Small intestine (tissue), 7 donors: ENCODE data around the gene POU6F1. TPM values are rescaled to one million over a fixed set of nuclear protein-coding genes. Genes with fewer than 3 reads are reported as not detected.

Experiments used
- DNase-seq, 2 donors: peaks; one replicate each; pipeline versions ENCODE4 v3.0.0 to v3.0.0-alpha.2; 2013
- FAIRE-seq: peaks from 2 replicates; lab custom pipeline; 2012; peaks lifted over from hg19 to GRCh38; lab: Jason Lieb, UNC
- H3K27ac ChIP-seq, 3 donors: one replicate each; pipeline ENCODE4 v1.5.1; 2013; ENCODE audit warnings: low read length in 2 of 3, mild to moderate bottlenecking in 2 of 3, control low read depth in 1 of 3, inconsistent platforms in 1 of 3, low read depth in 1 of 3, moderate library complexity in 1 of 3
- H3K27me3 ChIP-seq, 3 donors: one replicate each; pipeline ENCODE4 v1.6.1; 2013; ENCODE audit warnings: low read length in 3 of 3, inconsistent platforms in 1 of 3; ENCODE audit not compliant: control insufficient read depth in 3 of 3, insufficient read depth in 3 of 3
- H3K36me3 ChIP-seq, 3 donors: one replicate each; pipeline ENCODE4 v1.6.1; 2013; ENCODE audit warnings: low read length in 3 of 3, inconsistent platforms in 1 of 3, low read depth in 1 of 3, mild to moderate bottlenecking in 1 of 3, moderate library complexity in 1 of 3; ENCODE audit not compliant: control insufficient read depth in 3 of 3, insufficient read depth in 2 of 3
- H3K4me1 ChIP-seq, 3 donors: one replicate each; pipeline ENCODE4 v1.6.1; 2013; ENCODE audit warnings: low read length in 2 of 3, inconsistent platforms in 1 of 3, low read depth in 1 of 3, mild to moderate bottlenecking in 1 of 3, moderate library complexity in 1 of 3; ENCODE audit not compliant: control insufficient read depth in 3 of 3, insufficient read depth in 2 of 3
- H3K4me3 ChIP-seq, 3 donors: one replicate each; pipeline ENCODE4 v1.5.1; 2013; ENCODE audit warnings: low read length in 3 of 3, control low read depth in 1 of 3, inconsistent platforms in 1 of 3, low read depth in 1 of 3, mild to moderate bottlenecking in 1 of 3, moderate library complexity in 1 of 3
- H3K9me3 ChIP-seq, 2 donors: one replicate each; pipeline ENCODE4 v1.6.1; 2013; ENCODE audit warnings: low read depth in 1 of 2, low read length in 1 of 2; ENCODE audit not compliant: control insufficient read depth in 2 of 2, insufficient read depth in 1 of 2
- WGBS, 3 donors: extraction: QIAGEN DNeasy Blood & Tissue Kit; methylation state at CpG; one replicate each; pipeline ENCODE4 v1.1.7; 2013; 5-methylcytosine and 5-hydroxymethylcytosine counted together
- polyA plus RNA-seq, 4 donors: library from polyadenylated mRNA; stranded (reverse) in 3 of 4; unstranded in 1 of 4; fragments of 200-250 nt in 3 of 4; fragments of 120-200 nt in 1 of 4; gene quantifications; one replicate each; pipeline versions ENCODE4 v1.2.1 to v1.2.3, GENCODE V29; 2013
- donor health status: healthy with polysubstance abuse.
- donor health status: control.
- donor health status: control.
- donor health status: Bipolar disorder and iron deficiency.
- donor health status: healthy.

Gene POU6F1
- polyA plus RNA-seq, 4 donors: 0.22 to 6.1 (median 3.5) TPM

GRCh38 chr12:51199366-51199945, 18.4 kb downstream of the POU6F1 start:
- no peak overlapping the region for H3K4me3 ChIP-seq
- H3K36me3 ChIP-seq: peaks cover 0 to 14% (median 0%) of the 10 kb centered on the region in 3 donors
- WGBS, 3 donors: 90 to 94% (median 91%) methylated on average over 10 of the region's 10 CpGs
- DNase-seq: no peak
- no peaks in the 10 kb centered on the region for H3K9me3 ChIP-seq
- H3K4me1 ChIP-seq: no peaks in the 10 kb centered on the region
- no peak for FAIRE-seq
- H3K27me3 ChIP-seq: no peaks in the 10 kb centered on the region
- no peak overlapping the region for H3K27ac ChIP-seq

DNA sequence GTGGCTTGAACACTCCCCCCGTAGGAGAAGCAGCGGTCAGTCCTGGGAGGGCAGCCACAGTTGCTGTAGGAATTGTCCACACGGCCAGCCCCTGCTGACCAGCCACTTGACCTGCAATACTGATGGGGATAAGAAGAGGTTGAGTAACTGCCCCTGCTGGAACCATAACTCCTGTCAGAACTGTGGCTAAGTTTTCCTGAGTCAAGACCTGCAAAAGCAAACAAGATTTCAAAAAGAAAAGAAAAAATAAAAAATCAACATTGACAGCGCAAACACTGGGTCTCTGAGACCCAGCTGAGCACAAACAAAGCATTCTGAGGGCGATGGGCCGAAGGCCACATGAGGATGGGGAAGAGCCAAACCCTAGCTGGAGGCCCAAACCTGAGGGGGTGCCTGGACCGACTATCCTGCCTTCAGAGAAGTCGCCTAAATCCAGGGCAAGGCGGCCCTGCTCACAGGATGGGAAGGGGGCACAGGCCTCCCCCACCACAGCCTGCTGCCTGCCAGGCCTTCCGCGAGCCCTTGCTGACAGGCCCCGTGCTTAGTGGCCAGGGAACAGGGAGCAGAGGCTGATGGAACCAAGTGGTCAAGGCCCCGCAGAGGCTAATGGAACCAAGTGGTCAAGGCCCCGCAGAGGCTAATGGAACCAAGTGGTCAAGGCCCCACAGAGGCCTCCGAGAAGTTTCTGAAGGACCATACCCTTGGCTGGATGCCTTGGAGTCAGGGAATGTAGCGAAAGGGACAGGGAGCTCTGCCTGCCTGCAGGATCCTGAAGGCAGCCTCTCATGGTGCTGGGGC, 19.1 kb downstream of the POU6F1 start:
- H3K36me3 ChIP-seq: peaks cover 0 to 10% (median 0%) of the 10 kb centered on the region in 3 donors
- FAIRE-seq: no peak

GRCh38 chr12:51197736-51198567, 19.9 kb downstream of the POU6F1 start:
- Histone ChIP-seq H3K27me3 (no peaks in the 10 kb centered on the region), H3K9me3 (no peaks in the 10 kb centered on the region), H3K4me3 (no peak overlapping the region), H3K36me3 (peaks cover 0 to 8% (median 0%) of the 10 kb centered on the region in 3 donors), H3K27ac (no peak overlapping the region), H3K4me1 (no peaks in the 10 kb centered on the region)
- FAIRE-seq (no peak), DNase-seq (no peak)
- WGBS, 3 donors: 93 to 96% (median 94%) methylated on average over 38 of the region's 38 CpGs

More for the DNA sequence above, 19.1 kb downstream of the POU6F1 start:
- Histone ChIP-seq H3K27me3 (no peaks in the 10 kb centered on the region), H3K9me3 (no peaks in the 10 kb centered on the region), H3K4me1 (no peaks in the 10 kb centered on the region), H3K4me3 (no peak overlapping the region), H3K27ac (no peak overlapping the region)
- 87 to 94% (median 89%) methylated on average over 15 to 16 of the region's 16 CpGs for WGBS, 3 donors
- DNase-seq: no peak

DNA sequence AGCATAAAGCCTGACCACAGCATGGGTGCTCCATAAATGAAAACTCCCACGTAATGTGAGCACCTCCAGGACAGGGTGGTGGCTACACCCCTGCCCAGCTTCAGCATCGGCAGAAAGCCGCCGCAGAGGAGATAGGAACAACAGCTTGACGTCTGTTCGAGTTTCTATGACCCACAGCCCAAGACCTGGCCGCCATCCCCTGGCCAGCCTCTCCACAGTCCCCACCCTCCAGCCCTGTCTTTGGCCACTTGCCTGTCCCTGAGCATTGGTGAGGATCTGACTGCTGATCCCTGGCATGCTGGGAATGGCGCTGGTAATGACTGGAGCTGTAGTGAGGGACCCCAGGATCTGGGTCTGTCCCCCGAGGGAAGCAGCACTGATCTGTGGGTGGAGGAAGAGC, 21.3 kb downstream of the POU6F1 start:
- no peak overlapping the region for H3K4me3 ChIP-seq
- H3K9me3 ChIP-seq: no peaks in the 10 kb centered on the region
- no peak overlapping the region for H3K27ac ChIP-seq
- 89 to 93% (median 90%) methylated on average over 9 of the region's 9 CpGs for WGBS, 3 donors
- DNase-seq: no peak
- no peak for FAIRE-seq
- peaks cover 0 to 14% (median 0%) of the 10 kb centered on the region in 3 donors for H3K36me3 ChIP-seq
- H3K4me1 ChIP-seq: no peaks in the 10 kb centered on the region
- H3K27me3 ChIP-seq: no peaks in the 10 kb centered on the region

- no peak overlapping the region for H3K4me3 ChIP-seq
- DNase-seq (no peak), FAIRE-seq (no peak)
- H3K36me3 ChIP-seq: peaks cover 0 to 18% (median 0%) of the 10 kb centered on the region in 3 donors
- WGBS, 3 donors: 90 to 94% (median 93%) methylated on average over 6 to 7 of the region's 7 CpGs
- no peaks in the 10 kb centered on the region for H3K9me3 ChIP-seq
- H3K27me3 ChIP-seq: no peaks in the 10 kb centered on the region
- H3K4me1 ChIP-seq: no peaks in the 10 kb centered on the region
- H3K27ac ChIP-seq: no peak overlapping the region
These were observed 22.0 kb downstream of the POU6F1 start for GRCh38 chr12:51195841-51196240.

DNA sequence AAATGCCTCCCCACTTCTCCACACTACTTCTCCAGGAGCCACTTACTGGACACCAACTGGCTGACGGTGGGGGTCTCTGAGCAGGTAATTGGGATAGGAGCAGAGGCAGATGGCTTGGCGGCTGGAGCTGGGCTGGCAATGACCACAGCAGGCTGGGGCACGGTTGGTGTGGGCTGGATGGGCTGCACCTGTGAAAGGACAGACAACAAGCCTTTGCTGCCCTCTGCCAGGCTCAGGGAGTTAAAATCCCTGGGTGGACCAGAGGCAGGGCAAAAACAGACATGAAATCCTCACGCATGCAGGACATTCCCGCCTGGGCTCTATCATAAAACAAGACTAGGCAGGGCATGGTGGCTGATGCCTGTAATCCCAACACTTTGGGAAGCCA, 25.6 kb downstream of the POU6F1 start:
- peaks cover 0 to 2% (median 0%) of the 10 kb centered on the region in 3 donors for H3K4me1 ChIP-seq
- no peaks in the 10 kb centered on the region for H3K9me3 ChIP-seq
- H3K27ac ChIP-seq: no peak overlapping the region
- peaks cover 0 to 27% (median 0%) of the 10 kb centered on the region in 3 donors for H3K36me3 ChIP-seq
- no peak for DNase-seq
- H3K4me3 ChIP-seq: no peak overlapping the region
- no peaks in the 10 kb centered on the region for H3K27me3 ChIP-seq
- 88 to 94% (median 90%) methylated on average over 5 of the region's 5 CpGs for WGBS, 3 donors
- FAIRE-seq: no peak

GRCh38 chr12:51191516-51192283, 26.2 kb downstream of the POU6F1 start:
- peaks cover 0 to 2% (median 0%) of the 10 kb centered on the region in 3 donors for H3K4me1 ChIP-seq
- DNase-seq (no peak), FAIRE-seq (no peak)
- no peaks in the 10 kb centered on the region for H3K27me3 ChIP-seq
- H3K36me3 ChIP-seq: peaks cover 0 to 25% (median 0%) of the 10 kb centered on the region in 3 donors
- H3K9me3 ChIP-seq: no peaks in the 10 kb centered on the region
- H3K27ac ChIP-seq: no peak overlapping the region
- no peak overlapping the region for H3K4me3 ChIP-seq
- WGBS, 3 donors: 91 to 97% (median 92%) methylated on average over 12 of the region's 12 CpGs
